SK-N-SH treated with all-trans-retinoic acid at 6 μM for 48 hours (cell line): ENCODE results near the gene CDC42SE2.

Source experiments
- ARNTL ChIP-seq: fragments of 450-650 bp; formaldehyde crosslinking; IDR thresholded peaks from 2 replicates; pipeline ENCODE4 v1.5.0; 2020; ENCODE audit warnings: low read depth, mild to moderate bottlenecking, moderate library complexity, borderline replicate concordance
- BACH2 ChIP-seq: fragments of 250-450 bp; sonication (Bioruptor Pico); IDR thresholded peaks from 2 replicates; pipeline ENCODE4 v1.9.0; 2021; ENCODE audit warnings: mild to moderate bottlenecking, borderline replicate concordance
- CSRNP3 ChIP-seq: fragments of 250-450 bp; sonication (Bioruptor Pico); IDR thresholded peaks from 2 replicates; pipeline ENCODE4 v1.5.1; 2021; ENCODE audit warnings: mild to moderate bottlenecking, moderate library complexity
- ESRRG ChIP-seq: fragments of 250-450 bp; sonication (Bioruptor Pico); IDR thresholded peaks from 2 replicates; pipeline ENCODE4 v1.6.1; 2021; ENCODE audit warnings: mild to moderate bottlenecking
- ISL1 ChIP-seq: fragments of 250-450 bp; sonication (Bioruptor Pico); IDR thresholded peaks from 2 replicates; pipeline ENCODE4 v2.1.2; 2022; ENCODE audit warnings: mild to moderate bottlenecking, moderate library complexity
- PATZ1 ChIP-seq: fragments of 250-450 bp; sonication (Bioruptor Pico); IDR thresholded peaks from 2 replicates; pipeline ENCODE4 v1.8.0; 2020; ENCODE audit warnings: mild to moderate bottlenecking, moderate library complexity, borderline replicate concordance
- POU6F1 ChIP-seq: fragments of 250-450 bp; sonication (Bioruptor Pico); IDR thresholded peaks from 2 replicates; pipeline ENCODE4 v1.8.0; 2021; ENCODE audit warnings: low read depth, mild to moderate bottlenecking, moderate library complexity, borderline replicate concordance
- PPARA ChIP-seq: fragments of 250-450 bp; sonication (Bioruptor Pico); IDR thresholded peaks from 2 replicates; pipeline ENCODE4 v1.5.0; 2020; ENCODE audit warnings: mild to moderate bottlenecking, borderline replicate concordance
- RARB ChIP-seq: fragments of 250-450 bp; sonication (Bioruptor Pico); IDR thresholded peaks from 2 replicates; pipeline ENCODE4 v1.8.0; 2021; ENCODE audit warnings: mild to moderate bottlenecking, moderate library complexity
- TOX ChIP-seq: fragments of 250-450 bp; sonication (Bioruptor Pico); IDR thresholded peaks from 2 replicates; pipeline ENCODE4 v1.8.0; 2021; ENCODE audit warnings: mild to moderate bottlenecking, moderate library complexity, borderline replicate concordance
- ZFP3 ChIP-seq: fragments of 250-450 bp; sonication (Bioruptor Pico); IDR thresholded peaks from 2 replicates; pipeline ENCODE4 v1.5.0; 2020; ENCODE audit warnings: mild to moderate bottlenecking, moderate library complexity
- ZNF565 ChIP-seq: fragments of 450-650 bp; formaldehyde crosslinking; conservative IDR thresholded peaks from 2 replicates; pipeline ENCODE4 v1.5.0; 2020; ENCODE audit warnings: low read depth, mild to moderate bottlenecking, moderate library complexity
- ZNF8 ChIP-seq: fragments of 450-650 bp; formaldehyde crosslinking; IDR thresholded peaks from 2 replicates; pipeline ENCODE4 v1.5.0; 2020; ENCODE audit warnings: mild to moderate bottlenecking, moderate library complexity

GRCh38 chr5:131361677-131362315 is 97.9 kb downstream of the CDC42SE2 start:
- TF ChIP-seq ISL1 (CRISPR knock-in tag) (no peak), RARB (CRISPR knock-in tag) (no peak), POU6F1 (no peak), PATZ1 (CRISPR knock-in tag) (no peak), ZNF565 (CRISPR knock-in tag) (no peak), CSRNP3 (no peak), ARNTL (no peak), ZNF8 (CRISPR knock-in tag) (no peak), ESRRG (CRISPR knock-in tag) (no peak), TOX (CRISPR knock-in tag) (no peak), BACH2 (no peak), PPARA (CRISPR knock-in tag) (no peak), ZFP3 (CRISPR knock-in tag) (no peak)
